ENCODE data around the gene USP26.

- TF ChIP-seq, protein P1, sequence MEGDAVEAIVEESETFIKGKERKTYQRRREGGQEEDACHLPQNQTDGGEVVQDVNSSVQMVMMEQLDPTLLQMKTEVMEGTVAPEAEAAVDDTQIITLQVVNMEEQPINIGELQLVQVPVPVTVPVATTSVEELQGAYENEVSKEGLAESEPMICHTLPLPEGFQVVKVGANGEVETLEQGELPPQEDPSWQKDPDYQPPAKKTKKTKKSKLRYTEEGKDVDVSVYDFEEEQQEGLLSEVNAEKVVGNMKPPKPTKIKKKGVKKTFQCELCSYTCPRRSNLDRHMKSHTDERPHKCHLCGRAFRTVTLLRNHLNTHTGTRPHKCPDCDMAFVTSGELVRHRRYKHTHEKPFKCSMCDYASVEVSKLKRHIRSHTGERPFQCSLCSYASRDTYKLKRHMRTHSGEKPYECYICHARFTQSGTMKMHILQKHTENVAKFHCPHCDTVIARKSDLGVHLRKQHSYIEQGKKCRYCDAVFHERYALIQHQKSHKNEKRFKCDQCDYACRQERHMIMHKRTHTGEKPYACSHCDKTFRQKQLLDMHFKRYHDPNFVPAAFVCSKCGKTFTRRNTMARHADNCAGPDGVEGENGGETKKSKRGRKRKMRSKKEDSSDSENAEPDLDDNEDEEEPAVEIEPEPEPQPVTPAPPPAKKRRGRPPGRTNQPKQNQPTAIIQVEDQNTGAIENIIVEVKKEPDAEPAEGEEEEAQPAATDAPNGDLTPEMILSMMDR (conservative IDR thresholded peaks at IDR 0.05; ENCODE audit: low read length), result no peak
- TF ChIP-seq EZH2phosphoT487 (IDR thresholded peaks at IDR 0.05; ENCODE audit: borderline replicate concordance), result no peak
Measured at GRCh38 chrX:133094098-133094731, 2.7 kb downstream of the USP26 start.

Data from Loucy (cell line).